Naive thymus-derived CD8-positive, alpha-beta T cell (primary cell): ENCODE results near the gene CERS6. TPM values are rescaled to one million over a fixed set of nuclear protein-coding genes. Genes with fewer than 3 reads are reported as not detected.

Source experiments
- ATAC-seq, 2 donors: fragments of 150-1000 bp; cut with Tn5 transposase in 1 of 2; sonication (Bioruptor Pico), chemical (Tn5 transposase) in 1 of 2; 1 replicate in 1 of 2; 2 replicates in 1 of 2; pipeline ENCODE4 v1.10.0; 2021; ENCODE audit warnings: mild to moderate bottlenecking in 2 of 2, moderate library complexity in 2 of 2
- POLR2A ChIA-PET: fragments of 350-600 bp; sonication (Branson Sonifier 250); formaldehyde crosslinking; loops from one replicate; lab custom pipeline; 2021; ENCODE audit warnings: antibody characterized with exemption; lab: Charles Lee
- DNase-seq, 10 donors: peaks; one replicate each; pipeline versions ENCODE4 v3.0.0 to v3.0.0-alpha.2; 2020 to 2022
- H3K27ac Mint-ChIP-seq, 10 donors: one replicate each; pipeline ENCODE4 v1.8.0; 2020 to 2022; ENCODE audit warnings: mild to moderate bottlenecking in 10 of 10, mixed read lengths in 10 of 10, moderate library complexity in 4 of 10, inconsistent platforms in 1 of 10
- H3K27me3 Mint-ChIP-seq, 5 donors: one replicate each; pipeline ENCODE4 v1.8.0; 2021 to 2022; ENCODE audit warnings: mixed read lengths in 5 of 5
- H3K36me3 Mint-ChIP-seq, 3 donors: one replicate each; pipeline ENCODE4 v1.8.0; 2020 to 2022; ENCODE audit warnings: mixed read lengths in 3 of 3, mild to moderate bottlenecking in 2 of 3, inconsistent platforms in 1 of 3
- H3K4me1 Mint-ChIP-seq, 4 donors: one replicate each; pipeline ENCODE4 v1.8.0; 2021 to 2022; ENCODE audit warnings: mixed read lengths in 4 of 4
- H3K4me3 Mint-ChIP-seq, 10 donors: one replicate each; pipeline ENCODE4 v1.8.0; 2020 to 2022; ENCODE audit warnings: mild to moderate bottlenecking in 10 of 10, mixed read lengths in 10 of 10, moderate library complexity in 6 of 10, inconsistent platforms in 1 of 10
- H3K9me3 Mint-ChIP-seq, 9 donors: one replicate each; pipeline ENCODE4 v1.8.0; 2020 to 2022; ENCODE audit warnings: mixed read lengths in 9 of 9, mild to moderate bottlenecking in 3 of 9, inconsistent platforms in 1 of 9, moderate library complexity in 1 of 9
- polyA plus RNA-seq, 3 donors: library from polyadenylated mRNA; unstranded; fragments of 300-500 nt; fragmentation: Illumina TruSeq; gene quantifications; one replicate each; pipeline ENCODE4 v1.2.3, GENCODE V29; 2021
- total RNA-seq, 8 experiments: library from RNA in 2 of 8; stranded (reverse) in 2 of 8; gene quantifications; one replicate each; pipeline ENCODE4 v1.2.3 and lab custom pipeline; 2021 to 2026

CERS6 gene
- total and polyA plus RNA-seq, 5 experiments from 2014 or later = 9.5 to 29.3 (median 17.4) TPM

DNA sequence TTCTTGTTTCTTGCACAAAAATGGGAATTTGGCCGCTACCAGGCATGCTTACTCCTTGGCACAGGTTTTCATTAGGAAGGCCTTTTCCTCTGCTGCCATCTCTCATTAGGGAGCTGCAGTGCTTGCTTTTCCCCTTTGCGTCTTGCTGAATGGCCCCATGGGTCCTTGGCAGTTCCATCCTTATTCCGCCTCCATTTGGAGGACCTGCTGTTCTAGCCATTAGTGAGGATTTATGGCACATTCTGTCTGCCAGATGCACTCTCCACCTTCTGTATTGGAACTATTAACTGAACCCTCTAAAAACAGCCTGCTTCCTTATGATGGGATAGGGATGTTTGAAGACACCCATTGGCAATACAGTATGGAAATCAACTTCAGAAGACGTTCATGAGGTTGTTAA is 242.9 kb downstream of the CERS6 start:
- H3K9me3 Mint-ChIP-seq = peaks cover 0 to 2% (median 0%) of the 10 kb centered on the region in 9 donors
- no peaks in the 10 kb centered on the region for H3K27me3 Mint-ChIP-seq

GRCh38 chr2:168699844-168700417 is 243.9 kb downstream of the CERS6 start:
- no peak overlapping the region for H3K27ac Mint-ChIP-seq
- no peak for ATAC-seq
- H3K36me3 Mint-ChIP-seq = peaks cover 16 to 49% (median 33%) of the 10 kb centered on the region in 3 donors

More for the DNA sequence above, 242.9 kb downstream of the CERS6 start:
- no peak for ATAC-seq
- DNase-seq = no peak
- Mint-ChIP-seq H3K36me3 (peaks cover 16 to 57% (median 37%) of the 10 kb centered on the region in 3 donors), H3K4me1 (peaks cover 0 to 11% (median 8%) of the 10 kb centered on the region in 4 donors), H3K4me3 (no peak overlapping the region), H3K27ac (peak overlapping the region in 2 of 10 donors; percentile 3 to 51)
- POLR2A ChIA-PET = no interaction called here

DNA sequence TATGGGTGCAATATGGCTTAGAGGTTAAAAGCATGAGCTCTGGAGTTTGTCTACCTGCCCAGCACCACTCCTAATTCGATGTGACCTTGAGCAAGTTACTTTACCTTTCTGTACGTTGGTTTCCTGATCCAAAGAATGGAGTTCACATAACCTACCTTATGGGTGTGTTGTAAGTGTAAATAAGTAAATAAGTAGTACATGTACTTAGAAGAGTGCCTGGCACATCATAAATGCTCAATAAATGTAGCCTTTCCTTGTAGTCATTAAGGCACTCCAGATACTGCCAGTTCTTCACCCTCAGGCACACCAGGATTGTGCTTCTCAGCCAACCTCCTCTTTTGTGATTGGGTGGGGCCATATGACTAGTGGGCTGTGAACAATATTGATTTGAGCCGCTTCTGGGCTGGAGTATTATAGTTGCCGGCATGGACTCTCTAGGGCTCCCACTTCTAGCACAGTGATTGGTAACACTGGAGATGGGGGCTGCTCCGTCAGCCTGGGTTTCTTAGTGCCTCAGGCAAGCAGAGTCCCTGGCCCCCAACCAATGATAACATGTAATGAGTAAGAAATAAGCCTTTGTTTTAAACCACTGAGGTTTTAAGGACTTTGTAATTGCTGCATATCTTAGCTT is 244.7 kb downstream of the CERS6 start:
- POLR2A ChIA-PET = no interaction called here
- Mint-ChIP-seq H3K9me3 (peaks cover 0 to 2% (median 0%) of the 10 kb centered on the region in 9 donors), H3K27me3 (no peaks in the 10 kb centered on the region), H3K27ac (peak overlapping the region in 1 of 10 donors; percentile 16), H3K4me1 (peaks cover 0 to 16% (median 8%) of the 10 kb centered on the region in 4 donors), H3K36me3 (peaks cover 16 to 41% (median 25%) of the 10 kb centered on the region in 3 donors), H3K4me3 (no peak overlapping the region)
- no peak for DNase-seq
- ATAC-seq = no peak

More at GRCh38 chr2:168699844-168700417, 243.9 kb downstream of the CERS6 start:
- H3K9me3 Mint-ChIP-seq = peaks cover 0 to 2% (median 0%) of the 10 kb centered on the region in 9 donors
- no peak for DNase-seq
- no peaks in the 10 kb centered on the region for H3K27me3 Mint-ChIP-seq
- peaks cover 0 to 15% (median 8%) of the 10 kb centered on the region in 4 donors for H3K4me1 Mint-ChIP-seq
- POLR2A ChIA-PET = no interaction called here
- H3K4me3 Mint-ChIP-seq = no peak overlapping the region

DNA sequence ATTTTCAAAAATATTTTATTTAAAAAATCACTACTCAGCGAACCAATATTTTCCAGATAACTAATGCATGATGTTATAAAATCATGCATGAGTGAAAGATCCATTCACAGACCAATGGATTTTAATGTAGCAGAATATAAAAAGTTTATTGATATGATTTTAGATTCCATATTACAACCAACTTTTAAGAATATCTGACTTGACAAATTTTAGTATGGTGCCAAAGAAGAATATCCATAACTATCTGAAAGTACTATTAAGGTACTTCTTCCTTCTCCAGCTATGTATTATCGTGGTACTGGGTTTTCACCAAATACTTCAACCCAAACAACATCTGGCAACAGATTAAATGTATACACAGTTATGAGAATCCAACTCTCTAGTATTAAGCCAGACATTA is 246.5 kb downstream of the CERS6 start:
- ATAC-seq = no peak
- POLR2A ChIA-PET = no interaction called here
- no peak for DNase-seq

GRCh38 chr2:168703926-168704325 is 247.9 kb downstream of the CERS6 start:
- ATAC-seq (no peak), DNase-seq (no peak)
- peaks cover 0 to 12% (median 7%) of the 10 kb centered on the region in 4 donors for H3K4me1 Mint-ChIP-seq
- H3K36me3 Mint-ChIP-seq = peaks cover under 1 to 10% (median 1%) of the 10 kb centered on the region in 3 donors
- no peaks in the 10 kb centered on the region for H3K9me3 Mint-ChIP-seq
- peak overlapping the region in 3 of 10 donors; percentile 24 to 41 (median 31) for H3K27ac Mint-ChIP-seq
- POLR2A ChIA-PET = interaction anchor here (0.5 kb wide), 1 partner anchor 174 kb away, joined by 4 read pairs; no protein-coding TSS in a partner anchor
- H3K27me3 Mint-ChIP-seq = no peaks in the 10 kb centered on the region
- H3K4me3 Mint-ChIP-seq = no peak overlapping the region

More for the DNA sequence above, 246.5 kb downstream of the CERS6 start:
- Mint-ChIP-seq H3K36me3 (peaks cover 5 to 22% (median 8%) of the 10 kb centered on the region in 3 donors), H3K27me3 (no peaks in the 10 kb centered on the region), H3K4me1 (peaks cover 0 to 14% (median 7%) of the 10 kb centered on the region in 4 donors), H3K27ac (no peak overlapping the region), H3K4me3 (no peak overlapping the region), H3K9me3 (peaks cover 0 to 2% (median 0%) of the 10 kb centered on the region in 9 donors)

- Mint-ChIP-seq H3K4me1 (peaks cover 0 to 8% (median 5%) of the 10 kb centered on the region in 4 donors), H3K4me3 (no peak overlapping the region), H3K9me3 (no peaks in the 10 kb centered on the region), H3K27me3 (no peaks in the 10 kb centered on the region), H3K36me3 (peaks cover 0 to 6% (median 0%) of the 10 kb centered on the region in 3 donors), H3K27ac (no peak overlapping the region)
- no peak for ATAC-seq
- peak in 2 of 10 donors; percentile 18 to 21 for DNase-seq
- POLR2A ChIA-PET = no interaction called here
Observed at GRCh38 chr2:168705534-168706470, 249.7 kb downstream of the CERS6 start.

DNA sequence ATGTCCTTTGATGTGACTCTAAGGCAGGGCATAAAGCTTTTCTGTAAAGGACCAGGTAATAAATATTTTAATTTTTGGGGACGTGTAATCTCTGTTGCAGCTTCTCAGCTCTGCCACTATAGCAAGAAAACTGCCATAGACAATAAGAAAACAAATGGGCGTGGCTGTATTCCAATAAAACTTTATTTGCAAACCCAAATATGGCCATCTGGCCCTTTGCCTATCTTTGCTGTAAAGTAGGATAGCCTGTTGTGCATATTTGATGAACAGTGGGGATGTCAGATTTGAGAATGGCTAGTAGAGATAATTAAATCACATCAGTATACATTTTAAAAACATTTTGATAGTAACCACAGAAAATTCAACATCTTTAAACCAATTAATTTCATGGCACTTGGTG is 250.7 kb downstream of the CERS6 start:
- POLR2A ChIA-PET = no interaction called here
- Mint-ChIP-seq H3K4me3 (no peak overlapping the region), H3K9me3 (no peaks in the 10 kb centered on the region), H3K27me3 (no peaks in the 10 kb centered on the region), H3K4me1 (peaks cover 4 to 10% (median 8%) of the 10 kb centered on the region in 4 donors), H3K36me3 (peaks cover 0 to 7% (median 0%) of the 10 kb centered on the region in 3 donors), H3K27ac (peak overlapping the region in 1 of 10 donors; percentile 12)
- ATAC-seq (no peak), DNase-seq (no peak)

DNA sequence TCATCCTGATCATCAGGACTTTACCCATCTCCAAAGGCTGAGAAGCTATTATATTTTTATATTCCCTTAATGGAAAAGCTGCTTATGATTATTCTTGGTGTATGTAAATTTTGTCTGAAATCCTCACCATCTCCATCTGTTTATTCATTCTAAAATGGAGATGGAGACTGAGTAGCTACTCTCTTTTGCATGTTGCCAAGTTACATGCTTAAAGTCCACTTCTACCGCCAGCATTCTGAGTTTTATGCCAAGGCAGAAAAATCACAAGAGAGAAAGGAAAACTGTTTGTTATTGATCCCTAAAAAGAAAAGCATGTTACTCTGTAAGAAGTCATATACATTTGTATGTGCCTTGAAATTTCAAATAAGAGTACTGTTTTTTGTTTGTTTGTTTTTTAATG is 252.0 kb downstream of the CERS6 start:
- no peak for ATAC-seq
- no peaks in the 10 kb centered on the region for H3K27me3 Mint-ChIP-seq
- peaks cover under 1 to 11% (median 5%) of the 10 kb centered on the region in 3 donors for H3K36me3 Mint-ChIP-seq
- no peak for DNase-seq
- POLR2A ChIA-PET = no interaction called here
- peaks cover 7 to 15% (median 12%) of the 10 kb centered on the region in 4 donors for H3K4me1 Mint-ChIP-seq
- no peak overlapping the region for H3K27ac Mint-ChIP-seq
- no peak overlapping the region for H3K4me3 Mint-ChIP-seq
- no peaks in the 10 kb centered on the region for H3K9me3 Mint-ChIP-seq

- Mint-ChIP-seq H3K9me3 (no peaks in the 10 kb centered on the region), H3K4me3 (no peak overlapping the region), H3K36me3 (peaks cover 5 to 18% (median 10%) of the 10 kb centered on the region in 3 donors), H3K4me1 (peaks cover 5 to 22% (median 13%) of the 10 kb centered on the region in 4 donors), H3K27me3 (no peaks in the 10 kb centered on the region), H3K27ac (no peak overlapping the region)
- POLR2A ChIA-PET = no interaction called here
- ATAC-seq = no peak
- DNase-seq = no peak
Observed at GRCh38 chr2:168710754-168711467, 254.8 kb downstream of the CERS6 start.

- POLR2A ChIA-PET = interaction anchor here (1.0 kb wide), 1 partner anchor 39 kb away, joined by 3 read pairs; no protein-coding TSS in a partner anchor
- peak in 1 of 2 donors; percentile 39 for ATAC-seq
- H3K27ac Mint-ChIP-seq = peak overlapping the region in 3 of 10 donors; percentile 29 to 76 (median 47)
- H3K36me3 Mint-ChIP-seq = peaks cover 5 to 25% (median 12%) of the 10 kb centered on the region in 3 donors
- DNase-seq = no peak
- H3K4me1 Mint-ChIP-seq = peaks cover 9 to 27% (median 15%) of the 10 kb centered on the region in 4 donors
- H3K9me3 Mint-ChIP-seq = no peaks in the 10 kb centered on the region
- no peaks in the 10 kb centered on the region for H3K27me3 Mint-ChIP-seq
- no peak overlapping the region for H3K4me3 Mint-ChIP-seq
Observed at GRCh38 chr2:168712053-168712452, 256.0 kb downstream of the CERS6 start.

- POLR2A ChIA-PET = no interaction called here
- ATAC-seq = no peak
- Mint-ChIP-seq H3K27ac (no peak overlapping the region), H3K9me3 (no peaks in the 10 kb centered on the region), H3K4me3 (no peak overlapping the region), H3K27me3 (no peaks in the 10 kb centered on the region), H3K36me3 (peaks cover 5 to 35% (median 24%) of the 10 kb centered on the region in 3 donors), H3K4me1 (peaks cover 11 to 40% (median 27%) of the 10 kb centered on the region in 4 donors)
- no peak for DNase-seq
Observed at GRCh38 chr2:168713325-168713724, 257.3 kb downstream of the CERS6 start.

GRCh38 chr2:168715849-168716248 is 259.8 kb downstream of the CERS6 start:
- peaks cover 11 to 39% (median 27%) of the 10 kb centered on the region in 4 donors for H3K4me1 Mint-ChIP-seq
- H3K4me3 Mint-ChIP-seq = no peak overlapping the region
- POLR2A ChIA-PET = no interaction called here
- no peak overlapping the region for H3K27ac Mint-ChIP-seq
- H3K9me3 Mint-ChIP-seq = no peaks in the 10 kb centered on the region
- H3K36me3 Mint-ChIP-seq = peaks cover 9 to 55% (median 43%) of the 10 kb centered on the region in 3 donors
- no peak for ATAC-seq
- no peak for DNase-seq
- H3K27me3 Mint-ChIP-seq = no peaks in the 10 kb centered on the region
